Urothelium cell line (cell line): Measurements from ENCODE around the gene P4HA2.
"Not testable (repeated sequence)": the region's sequence is repeated elsewhere in the genome, so short reads cannot be mapped to it uniquely, and the experiment has no call there.

Source experiments
- DNase-seq: peaks from one replicate; pipeline ENCODE4 v3.0.0; 2011; ENCODE audit warnings: low spot score, mixed read lengths
- FAIRE-seq: peaks from 2 replicates; lab custom pipeline; 2011; peaks lifted over from hg19 to GRCh38; lab: Jason Lieb, UNC

Gene P4HA2

GRCh38 chr5:132162945-132163344, 64.7 kb downstream of the P4HA2 start:
- no peak for DNase-seq
- no peak for FAIRE-seq

DNA sequence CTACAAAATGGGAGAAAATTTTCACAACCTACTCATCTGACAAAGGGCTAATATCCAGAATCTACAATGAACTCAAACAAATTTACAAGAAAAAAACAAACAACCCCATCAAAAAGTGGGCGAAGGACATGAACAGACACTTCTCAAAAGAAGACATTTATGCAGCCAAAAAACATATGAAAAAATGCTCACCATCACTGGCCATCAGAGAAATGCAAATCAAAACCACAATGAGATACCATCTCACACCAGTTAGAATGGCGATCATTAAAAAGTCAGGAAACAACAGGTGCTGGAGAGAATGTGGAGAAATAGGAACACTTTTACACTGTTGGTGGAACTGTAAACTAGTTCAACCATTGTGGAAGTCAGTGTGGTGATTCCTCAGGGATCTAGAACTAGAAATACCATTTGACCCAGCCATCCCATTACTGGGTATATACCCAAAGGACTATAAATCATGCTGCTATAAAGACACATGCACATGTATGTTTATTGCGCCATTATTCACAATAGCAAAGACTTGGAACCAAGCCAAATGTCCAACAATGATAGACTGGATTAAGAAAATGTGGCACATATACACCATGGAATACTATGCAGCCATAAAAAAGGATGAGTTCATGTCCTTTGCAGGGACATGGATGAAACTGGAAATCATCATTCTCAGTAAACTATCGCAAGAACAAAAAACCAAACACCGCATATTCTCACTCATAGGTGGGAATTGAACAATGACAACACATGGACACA, 65.9 kb downstream of the P4HA2 start:
- not testable (repeated sequence) for FAIRE-seq, DNase-seq

DNA sequence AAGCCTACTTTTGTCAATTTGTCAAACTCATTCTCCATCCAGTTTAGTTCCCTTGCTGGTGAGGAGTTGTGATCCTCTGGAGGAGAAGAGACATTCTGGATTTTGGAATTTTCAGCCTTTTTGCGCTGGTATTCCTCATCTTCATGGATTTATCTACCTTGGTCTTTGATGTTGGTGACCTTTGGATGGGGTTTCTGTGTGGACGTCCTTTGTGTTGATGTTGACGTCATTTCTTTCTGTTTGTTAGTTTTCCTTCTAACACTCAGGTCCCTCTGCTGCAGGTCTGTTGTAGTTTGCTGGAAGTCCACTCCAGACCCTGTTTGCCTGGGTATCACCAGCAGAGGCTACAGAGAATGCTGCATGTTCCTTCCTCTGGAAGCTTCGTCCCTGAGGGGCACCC, 71.2 kb downstream of the P4HA2 start:
- DNase-seq: no peak
- FAIRE-seq: no peak

GRCh38 chr5:132150565-132150964, 77.1 kb downstream of the P4HA2 start:
- FAIRE-seq: no peak
- no peak for DNase-seq

DNA sequence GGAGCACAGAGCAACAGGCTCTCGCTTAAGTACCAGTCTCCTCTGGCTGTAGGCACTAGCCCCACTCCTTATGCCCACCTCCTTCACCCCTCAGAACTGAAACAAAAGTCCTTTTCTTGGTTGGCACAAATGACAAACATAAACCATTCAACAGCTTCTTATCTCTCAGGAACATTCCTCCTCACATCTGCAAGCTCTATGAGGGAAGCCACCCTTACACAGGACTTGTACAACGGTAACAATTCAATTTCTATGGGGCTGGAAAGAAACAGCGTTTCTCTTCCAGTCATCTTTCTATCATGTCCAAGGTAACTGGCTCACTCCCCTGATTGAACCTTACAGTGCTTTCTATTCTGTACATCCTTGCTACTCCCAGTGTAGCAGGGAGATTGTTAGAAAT, 80.0 kb downstream of the P4HA2 start:
- FAIRE-seq: no peak
- no peak for DNase-seq

- not testable (repeated sequence) for DNase-seq, FAIRE-seq
These were observed 82.3 kb downstream of the P4HA2 start for GRCh38 chr5:132145326-132145725.

DNA sequence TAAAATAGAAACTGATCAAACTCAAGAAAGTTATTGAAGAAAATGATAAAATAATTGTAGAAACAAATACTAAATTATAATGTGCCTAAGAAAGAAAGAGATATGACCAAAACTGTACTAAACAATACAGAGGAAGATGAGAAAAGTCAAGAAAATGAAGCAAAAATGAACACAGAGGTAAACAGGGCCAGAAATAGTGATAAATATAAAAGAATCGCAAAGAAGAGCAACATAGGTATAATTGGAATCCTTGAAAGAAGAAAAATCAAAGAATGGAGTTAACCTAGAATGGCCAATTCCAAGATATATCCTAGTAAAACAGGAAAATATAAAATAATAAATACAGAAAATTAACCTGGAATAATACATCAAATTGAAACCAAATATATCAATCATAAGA, 84.5 kb downstream of the P4HA2 start:
- DNase-seq (no peak), FAIRE-seq (no peak)

DNA sequence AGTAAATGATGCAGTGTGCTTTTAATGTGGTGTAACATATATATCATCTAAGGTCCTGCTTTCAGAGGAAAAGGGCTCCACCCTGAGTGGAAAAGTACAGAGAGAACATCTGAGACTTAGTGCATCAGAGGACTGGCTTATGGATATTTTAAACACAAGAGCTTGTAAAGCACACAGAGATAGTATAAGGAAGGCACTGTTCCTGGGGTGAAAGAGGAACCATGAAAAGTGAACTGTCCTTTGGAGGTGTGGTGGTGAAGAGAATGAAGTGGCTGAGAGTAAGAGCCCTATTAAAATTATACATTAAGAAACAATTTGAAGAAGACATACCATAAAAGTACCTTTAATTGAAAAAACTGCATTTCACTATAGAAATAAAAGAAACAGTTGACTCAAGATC, 85.2 kb downstream of the P4HA2 start:
- no peak for DNase-seq
- no peak for FAIRE-seq
